ENCODE data around the gene TNS3.

Gene TNS3

DNA sequence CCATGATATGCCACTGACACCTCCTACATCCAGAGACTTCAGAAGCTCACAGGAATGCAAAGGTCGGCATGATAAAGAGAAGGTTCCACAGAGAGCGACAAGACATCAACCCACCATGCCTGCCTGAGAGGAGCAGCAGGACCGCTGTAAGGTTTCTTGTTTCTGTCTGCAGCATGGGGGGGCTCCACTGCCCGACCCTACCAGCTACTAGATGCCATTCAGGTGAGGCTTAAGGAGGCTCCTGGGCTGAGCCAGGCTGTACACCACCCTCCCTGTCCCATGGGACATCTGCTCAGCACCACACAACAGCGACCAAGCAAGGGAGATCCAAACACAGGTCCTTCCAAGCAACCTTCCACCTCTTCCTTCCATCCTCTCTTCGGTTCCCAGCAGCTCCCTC, 234.6 kb downstream of the TNS3 start:
- DNase-seq (ENCODE audit: low read depth): no peak

GRCh38 chr7:47346377-47346914, 235.5 kb downstream of the TNS3 start:
- no peak overlapping the region for H3K4me3 ChIP-seq (ENCODE audit: control insufficient read depth, low read depth, low read length)
- DNase-seq (ENCODE audit: low read depth): no peak
- TF ChIP-seq CTCF (IDR thresholded peaks at IDR 0.05; ENCODE audit: control insufficient read depth, insufficient read depth, low read depth, low read length, missing control alignments): no peak

More for the DNA sequence above, 234.6 kb downstream of the TNS3 start:
- TF ChIP-seq CTCF (IDR thresholded peaks at IDR 0.05; ENCODE audit: control insufficient read depth, insufficient read depth, low read depth, low read length, missing control alignments): no peak
- H3K4me3 ChIP-seq (ENCODE audit: control insufficient read depth, low read depth, low read length): no peak overlapping the region

- H3K4me3 ChIP-seq (ENCODE audit: control insufficient read depth, low read depth, low read length): no peak overlapping the region
- TF ChIP-seq CTCF (IDR thresholded peaks at IDR 0.05; ENCODE audit: control insufficient read depth, insufficient read depth, low read depth, low read length, missing control alignments): no peak
- no peak for DNase-seq (ENCODE audit: low read depth)
These were observed 236.0 kb downstream of the TNS3 start for GRCh38 chr7:47345857-47346298.

DNA sequence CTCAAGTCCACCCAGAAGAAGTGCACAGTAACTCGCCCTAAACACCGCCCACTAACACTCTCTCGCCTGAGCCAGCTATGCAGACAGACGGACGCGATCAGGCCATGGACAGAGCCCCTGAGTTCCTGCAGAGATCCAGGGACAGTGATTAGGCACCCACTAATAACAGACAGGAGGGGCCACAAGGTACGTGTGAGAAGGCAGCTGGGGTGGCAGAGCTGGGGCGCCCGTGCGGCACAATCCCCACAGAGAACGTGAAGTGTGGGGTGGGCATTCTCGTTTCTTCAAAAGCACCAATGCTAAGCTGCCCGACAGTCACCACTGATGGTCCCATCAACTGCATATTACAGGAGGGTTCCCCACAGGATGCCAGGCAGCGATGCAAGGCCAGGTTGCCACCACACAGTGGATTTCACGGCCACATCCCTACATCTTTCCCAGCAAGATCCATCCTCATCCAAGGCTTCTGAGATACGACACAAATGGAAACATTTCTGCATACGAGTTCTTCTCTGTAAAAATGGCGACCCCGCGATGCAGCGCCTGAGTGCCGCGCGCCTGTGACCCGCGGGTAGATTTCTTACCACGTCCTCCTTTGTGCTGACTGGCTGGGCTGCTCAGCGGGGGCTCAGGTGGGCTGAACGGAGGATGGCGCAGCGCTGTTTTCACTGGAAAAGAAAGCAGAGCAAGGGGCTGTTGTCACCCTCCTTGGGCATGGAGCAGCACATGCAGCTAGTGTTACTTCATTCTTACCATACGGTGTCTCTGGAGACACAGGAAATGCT, 237.5 kb downstream of the TNS3 start:
- no peak for TF ChIP-seq CTCF (IDR thresholded peaks at IDR 0.05; ENCODE audit: control insufficient read depth, insufficient read depth, low read depth, low read length, missing control alignments)
- H3K4me3 ChIP-seq (ENCODE audit: control insufficient read depth, low read depth, low read length): no peak overlapping the region
- DNase-seq (ENCODE audit: low read depth): no peak

- H3K4me3 ChIP-seq (ENCODE audit: control insufficient read depth, low read depth, low read length): no peak overlapping the region
- DNase-seq (ENCODE audit: low read depth): no peak
- no peak for TF ChIP-seq CTCF (IDR thresholded peaks at IDR 0.05; ENCODE audit: control insufficient read depth, insufficient read depth, low read depth, low read length, missing control alignments)
These were observed 238.9 kb downstream of the TNS3 start for GRCh38 chr7:47343061-47343455.

DNA sequence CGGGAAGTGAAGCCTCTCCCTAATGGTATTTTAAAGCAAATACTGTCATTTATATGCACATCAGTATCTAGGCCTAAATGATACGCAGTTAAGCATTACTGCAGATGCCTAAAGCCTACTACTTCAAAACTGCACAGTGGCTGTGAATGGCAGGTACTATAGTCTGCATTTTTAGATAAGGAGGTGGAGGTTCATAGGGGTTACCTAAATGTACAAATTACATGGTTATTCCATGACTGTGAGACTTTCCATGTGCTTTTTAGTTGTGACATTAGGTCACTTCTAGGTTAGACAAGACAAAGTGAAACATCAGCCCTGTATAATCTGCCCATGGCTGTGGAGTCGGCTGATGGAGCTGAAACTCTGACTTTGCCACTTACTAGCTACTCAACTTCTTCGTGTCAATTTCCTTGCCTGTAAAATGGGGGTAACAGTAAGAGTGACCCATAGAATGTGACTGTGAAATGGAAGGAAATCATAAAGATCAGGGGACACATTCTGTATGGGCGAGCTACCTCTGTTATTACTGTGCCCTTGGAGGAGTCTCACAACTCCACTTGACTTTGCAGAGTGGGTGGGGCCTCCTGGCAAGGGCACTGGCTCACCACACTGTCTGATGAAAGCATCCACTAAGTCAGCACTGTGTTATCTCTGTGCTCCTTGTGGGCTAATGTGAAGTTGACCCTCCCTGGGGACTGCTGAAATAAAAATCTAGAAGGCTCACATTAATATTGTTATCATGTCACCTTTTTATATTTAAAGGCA, 239.4 kb downstream of the TNS3 start:
- no peak overlapping the region for H3K4me3 ChIP-seq (ENCODE audit: control insufficient read depth, low read depth, low read length)
- TF ChIP-seq CTCF (IDR thresholded peaks at IDR 0.05; ENCODE audit: control insufficient read depth, insufficient read depth, low read depth, low read length, missing control alignments): no peak
- no peak for DNase-seq (ENCODE audit: low read depth)
